ENCODE results near the gene CEP162. TPM values are rescaled to one million over a fixed set of nuclear protein-coding genes. Genes with fewer than 3 reads are reported as not detected.

Gene CEP162
- total RNA-seq, 1 experiment from 2014 or later = 7.3 TPM

GRCh38 chr6:84150705-84151104 lies 76.7 kb downstream of the CEP162 start:
- intact Hi-C loops (cut with micrococcal nuclease; ENCODE audit: unreplicated experiment) = no loop called here
- no peaks in the 10 kb centered on the region for H3K9me3 Mint-ChIP-seq (ENCODE audit: unreplicated experiment)
- Histone ChIP-seq H3K27me3 (replicated peaks; ENCODE audit: control insufficient read depth, insufficient read depth, low read length) (no peaks in the 10 kb centered on the region), H3K4me1 (no peaks in the 10 kb centered on the region), H3K9me3 (no peaks in the 10 kb centered on the region), H3K36me3 (ENCODE audit: control insufficient read depth, insufficient read depth, low read length) (no peaks in the 10 kb centered on the region), H3K4me3 (ENCODE audit: low read depth, low read length) (no peak overlapping the region)
- no peak overlapping the region for H3K27ac Mint-ChIP-seq (ENCODE audit: unreplicated experiment)
- ChIA-PET CTCF (no interaction called here), POLR2A (no interaction called here)
- no peak for DNase-seq
- no TSS peak for BruUV-seq (replicated peaks)
- no peaks in the 10 kb centered on the region for H3K27me3 Mint-ChIP-seq (ENCODE audit: insufficient read depth, unreplicated experiment)
- no peak overlapping the region for H3K4me3 Mint-ChIP-seq (ENCODE audit: unreplicated experiment)
- H3K36me3 Mint-ChIP-seq (ENCODE audit: insufficient read depth, unreplicated experiment) = peaks cover 6% of the 10 kb centered on the region
- H3K4me1 Mint-ChIP-seq (ENCODE audit: low read depth, unreplicated experiment) = no peaks in the 10 kb centered on the region
- TF ChIP-seq, protein P1, sequence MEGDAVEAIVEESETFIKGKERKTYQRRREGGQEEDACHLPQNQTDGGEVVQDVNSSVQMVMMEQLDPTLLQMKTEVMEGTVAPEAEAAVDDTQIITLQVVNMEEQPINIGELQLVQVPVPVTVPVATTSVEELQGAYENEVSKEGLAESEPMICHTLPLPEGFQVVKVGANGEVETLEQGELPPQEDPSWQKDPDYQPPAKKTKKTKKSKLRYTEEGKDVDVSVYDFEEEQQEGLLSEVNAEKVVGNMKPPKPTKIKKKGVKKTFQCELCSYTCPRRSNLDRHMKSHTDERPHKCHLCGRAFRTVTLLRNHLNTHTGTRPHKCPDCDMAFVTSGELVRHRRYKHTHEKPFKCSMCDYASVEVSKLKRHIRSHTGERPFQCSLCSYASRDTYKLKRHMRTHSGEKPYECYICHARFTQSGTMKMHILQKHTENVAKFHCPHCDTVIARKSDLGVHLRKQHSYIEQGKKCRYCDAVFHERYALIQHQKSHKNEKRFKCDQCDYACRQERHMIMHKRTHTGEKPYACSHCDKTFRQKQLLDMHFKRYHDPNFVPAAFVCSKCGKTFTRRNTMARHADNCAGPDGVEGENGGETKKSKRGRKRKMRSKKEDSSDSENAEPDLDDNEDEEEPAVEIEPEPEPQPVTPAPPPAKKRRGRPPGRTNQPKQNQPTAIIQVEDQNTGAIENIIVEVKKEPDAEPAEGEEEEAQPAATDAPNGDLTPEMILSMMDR (IDR thresholded peaks at IDR 0.05; ENCODE audit: insufficient read depth in 1 of 2, low read depth in 1 of 2, low read length in 1 of 2, severe bottlenecking in 1 of 2, unreplicated experiment in 1 of 2) = no peak

- Histone ChIP-seq H3K4me3 (ENCODE audit: low read depth, low read length) (no peak overlapping the region), H3K9me3 (no peaks in the 10 kb centered on the region), H3K36me3 (ENCODE audit: control insufficient read depth, insufficient read depth, low read length) (no peaks in the 10 kb centered on the region), H3K4me1 (no peaks in the 10 kb centered on the region), H3K27me3 (replicated peaks; ENCODE audit: control insufficient read depth, insufficient read depth, low read length) (no peaks in the 10 kb centered on the region)
- Mint-ChIP-seq H3K9me3 (ENCODE audit: unreplicated experiment) (no peaks in the 10 kb centered on the region), H3K4me1 (ENCODE audit: low read depth, unreplicated experiment) (no peaks in the 10 kb centered on the region), H3K4me3 (ENCODE audit: unreplicated experiment) (no peak overlapping the region), H3K27ac (ENCODE audit: unreplicated experiment) (no peak overlapping the region), H3K36me3 (ENCODE audit: insufficient read depth, unreplicated experiment) (no peaks in the 10 kb centered on the region), H3K27me3 (ENCODE audit: insufficient read depth, unreplicated experiment) (no peaks in the 10 kb centered on the region)
- BruUV-seq (replicated peaks) = no TSS peak
- no peak for DNase-seq
- intact Hi-C loops (cut with micrococcal nuclease; ENCODE audit: unreplicated experiment) = no loop called here
- POLR2A ChIA-PET = no interaction called here
- TF ChIP-seq, protein P1 (IDR thresholded peaks at IDR 0.05; ENCODE audit: insufficient read depth in 1 of 2, low read depth in 1 of 2, low read length in 1 of 2, severe bottlenecking in 1 of 2, unreplicated experiment in 1 of 2) = no peak
- CTCF ChIA-PET = no interaction called here
These were observed 85.9 kb downstream of the CEP162 start for GRCh38 chr6:84141521-84141920.

DNA sequence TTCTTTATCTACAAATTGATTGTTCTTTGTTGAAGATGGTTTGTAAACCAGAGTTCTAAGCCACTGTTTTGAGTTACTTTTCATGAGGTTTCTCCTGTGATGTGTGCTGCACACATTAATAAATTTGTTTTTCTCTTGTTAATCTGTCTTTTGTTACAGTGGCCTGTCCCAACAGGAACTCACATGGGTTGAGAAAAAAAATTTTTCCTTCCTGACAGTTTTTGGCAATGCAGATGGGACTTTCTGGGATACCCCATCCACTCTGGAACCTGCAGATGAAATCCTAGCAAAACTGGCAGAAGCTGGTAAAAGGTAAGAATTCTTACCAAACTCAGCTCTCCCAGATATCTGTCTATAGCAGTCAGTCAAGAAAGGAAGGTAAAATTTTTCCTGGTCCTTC lies 88.1 kb downstream of the CEP162 start:
- Mint-ChIP-seq H3K9me3 (ENCODE audit: unreplicated experiment) (no peaks in the 10 kb centered on the region), H3K4me3 (ENCODE audit: unreplicated experiment) (no peak overlapping the region), H3K27ac (ENCODE audit: unreplicated experiment) (no peak overlapping the region), H3K4me1 (ENCODE audit: low read depth, unreplicated experiment) (no peaks in the 10 kb centered on the region), H3K27me3 (ENCODE audit: insufficient read depth, unreplicated experiment) (no peaks in the 10 kb centered on the region), H3K36me3 (ENCODE audit: insufficient read depth, unreplicated experiment) (no peaks in the 10 kb centered on the region)
- ChIA-PET POLR2A (no interaction called here), CTCF (no interaction called here)
- no peaks in the 10 kb centered on the region for H3K4me1 ChIP-seq
- intact Hi-C loops (cut with micrococcal nuclease; ENCODE audit: unreplicated experiment) = no loop called here
- DNase-seq = no peak
- no TSS peak for BruUV-seq (replicated peaks)
- no peaks in the 10 kb centered on the region for H3K36me3 ChIP-seq (ENCODE audit: control insufficient read depth, insufficient read depth, low read length)
- TF ChIP-seq, protein P1 (IDR thresholded peaks at IDR 0.05; ENCODE audit: insufficient read depth in 1 of 2, low read depth in 1 of 2, low read length in 1 of 2, severe bottlenecking in 1 of 2, unreplicated experiment in 1 of 2) = no peak
- H3K4me3 ChIP-seq (ENCODE audit: low read depth, low read length) = no peak overlapping the region
- no peaks in the 10 kb centered on the region for H3K9me3 ChIP-seq
- H3K27me3 ChIP-seq (replicated peaks; ENCODE audit: control insufficient read depth, insufficient read depth, low read length) = no peaks in the 10 kb centered on the region

Data from Caco-2 (cell line).